SK-N-SH treated with all-trans-retinoic acid at 6 μM for 48 hours (cell line): ENCODE data around the gene PTH1R.

ENCODE experiments used
- ATAC-seq: fragments of 200-7000 bp; cut with Tn5 transposase; 3 replicates; pipeline ENCODE4 v1.9.1; 2020; ENCODE audit warnings: mild to moderate bottlenecking, moderate library complexity
- BACH2 ChIP-seq: fragments of 250-450 bp; sonication (Bioruptor Pico); IDR thresholded peaks from 2 replicates; pipeline ENCODE4 v1.9.0; 2021; ENCODE audit warnings: mild to moderate bottlenecking, borderline replicate concordance
- CREB5 ChIP-seq: fragments of 250-450 bp; sonication (Bioruptor Pico); IDR thresholded peaks from 2 replicates; pipeline ENCODE4 v1.5.1; 2020; ENCODE audit warnings: low read depth, mild to moderate bottlenecking, moderate library complexity
- CSRNP3 ChIP-seq: fragments of 250-450 bp; sonication (Bioruptor Pico); IDR thresholded peaks from 2 replicates; pipeline ENCODE4 v1.5.1; 2021; ENCODE audit warnings: mild to moderate bottlenecking, moderate library complexity
- ESRRG ChIP-seq: fragments of 250-450 bp; sonication (Bioruptor Pico); IDR thresholded peaks from 2 replicates; pipeline ENCODE4 v1.6.1; 2021; ENCODE audit warnings: mild to moderate bottlenecking
- GLIS3 ChIP-seq: fragments of 250-450 bp; sonication (Bioruptor Pico); IDR thresholded peaks from 2 replicates; pipeline ENCODE4 v1.5.0; 2020; ENCODE audit warnings: mild to moderate bottlenecking, moderate library complexity
- ISL1 ChIP-seq: fragments of 250-450 bp; sonication (Bioruptor Pico); IDR thresholded peaks from 2 replicates; pipeline ENCODE4 v2.1.2; 2022; ENCODE audit warnings: mild to moderate bottlenecking, moderate library complexity
- OSR1 ChIP-seq: fragments of 250-450 bp; sonication (Bioruptor Pico); IDR thresholded peaks from 2 replicates; pipeline ENCODE4 v1.8.0; 2022; ENCODE audit warnings: moderate library complexity, mild to moderate bottlenecking, inconsistent platforms
- POU6F1 ChIP-seq: fragments of 250-450 bp; sonication (Bioruptor Pico); IDR thresholded peaks from 2 replicates; pipeline ENCODE4 v1.8.0; 2021; ENCODE audit warnings: low read depth, mild to moderate bottlenecking, moderate library complexity, borderline replicate concordance
- PPARA ChIP-seq: fragments of 250-450 bp; sonication (Bioruptor Pico); IDR thresholded peaks from 2 replicates; pipeline ENCODE4 v1.5.0; 2020; ENCODE audit warnings: mild to moderate bottlenecking, borderline replicate concordance
- SNAI2 ChIP-seq: fragments of 250-450 bp; sonication (Bioruptor Pico); IDR thresholded peaks from 2 replicates; pipeline ENCODE4 v1.5.0; 2020; ENCODE audit warnings: mild to moderate bottlenecking, moderate library complexity
- TCF4 ChIP-seq: fragments of 250-450 bp; sonication (Bioruptor Pico); IDR thresholded peaks from 2 replicates; pipeline ENCODE4 v1.8.0; 2021; ENCODE audit warnings: mild to moderate bottlenecking, moderate library complexity, borderline replicate concordance
- TOX ChIP-seq: fragments of 250-450 bp; sonication (Bioruptor Pico); IDR thresholded peaks from 2 replicates; pipeline ENCODE4 v1.8.0; 2021; ENCODE audit warnings: mild to moderate bottlenecking, moderate library complexity, borderline replicate concordance
- TSHZ2 ChIP-seq: fragments of 250-450 bp; sonication (Bioruptor Pico); IDR thresholded peaks from 2 replicates; pipeline ENCODE4 v1.5.0; 2020; ENCODE audit warnings: mild to moderate bottlenecking, moderate library complexity
- ZC3H10 ChIP-seq: fragments of 250-450 bp; sonication (Bioruptor Pico); IDR thresholded peaks from 2 replicates; pipeline ENCODE4 v1.5.1; 2021; ENCODE audit warnings: mild to moderate bottlenecking, moderate library complexity
- ZFP30 ChIP-seq: fragments of 450-650 bp; formaldehyde crosslinking; IDR thresholded peaks from 2 replicates; pipeline ENCODE4 v1.5.0; 2022; ENCODE audit warnings: mild to moderate bottlenecking, moderate library complexity
- ZNF565 ChIP-seq: fragments of 450-650 bp; formaldehyde crosslinking; conservative IDR thresholded peaks from 2 replicates; pipeline ENCODE4 v1.5.0; 2020; ENCODE audit warnings: low read depth, mild to moderate bottlenecking, moderate library complexity
- ZNF70 ChIP-seq: fragments of 450-650 bp; formaldehyde crosslinking; IDR thresholded peaks from 2 replicates; pipeline ENCODE4 v1.5.0; 2020; ENCODE audit warnings: mild to moderate bottlenecking, moderate library complexity
- ZNF8 ChIP-seq: fragments of 450-650 bp; formaldehyde crosslinking; IDR thresholded peaks from 2 replicates; pipeline ENCODE4 v1.5.0; 2020; ENCODE audit warnings: mild to moderate bottlenecking, moderate library complexity

PTH1R gene

GRCh38 chr3:46922426-46922825 lies 44.9 kb downstream of the PTH1R start:
- TF ChIP-seq GLIS3 (CRISPR knock-in tag) (no peak), TOX (CRISPR knock-in tag) (no peak), ISL1 (CRISPR knock-in tag) (no peak), TCF4 (no peak), BACH2 (CRISPR knock-in tag) (no peak), SNAI2 (CRISPR knock-in tag) (no peak), POU6F1 (CRISPR knock-in tag) (no peak), ZNF8 (no peak), ZC3H10 (CRISPR knock-in tag) (no peak), CSRNP3 (CRISPR knock-in tag) (no peak), PPARA (no peak), CREB5 (CRISPR knock-in tag) (no peak), ZNF70 (CRISPR knock-in tag) (no peak), ESRRG (CRISPR knock-in tag) (no peak)
- ATAC-seq: no peak

- no peak for TF ChIP-seq SNAI2 (CRISPR knock-in tag)
- TF ChIP-seq ISL1 (CRISPR knock-in tag): no peak
- TF ChIP-seq TSHZ2 (CRISPR knock-in tag): no peak
- no peak for TF ChIP-seq ZNF8
- TF ChIP-seq GLIS3 (CRISPR knock-in tag): no peak
- TF ChIP-seq CSRNP3 (CRISPR knock-in tag): no peak
- TF ChIP-seq ZFP30 (CRISPR knock-in tag): no peak
- no peak for TF ChIP-seq ZNF70 (CRISPR knock-in tag)
- no peak for TF ChIP-seq TCF4
- no peak for ATAC-seq
Measured at GRCh38 chr3:46922871-46923558, 45.5 kb downstream of the PTH1R start.

GRCh38 chr3:46923559-46924350 lies 46.2 kb downstream of the PTH1R start:
- ATAC-seq: peak; percentile 88
- TF ChIP-seq ZFP30 (CRISPR knock-in tag) (no peak), ZNF565 (no peak), ZNF70 (CRISPR knock-in tag) (no peak), CREB5 (CRISPR knock-in tag) (no peak), SNAI2 (CRISPR knock-in tag) (no peak), OSR1 (CRISPR knock-in tag) (no peak), TOX (CRISPR knock-in tag) (no peak), TSHZ2 (CRISPR knock-in tag) (no peak), ISL1 (CRISPR knock-in tag) (no peak), CSRNP3 (CRISPR knock-in tag) (no peak), ESRRG (CRISPR knock-in tag) (no peak)
